ENCODE results near the gene PCID2.

Gene PCID2

DNA sequence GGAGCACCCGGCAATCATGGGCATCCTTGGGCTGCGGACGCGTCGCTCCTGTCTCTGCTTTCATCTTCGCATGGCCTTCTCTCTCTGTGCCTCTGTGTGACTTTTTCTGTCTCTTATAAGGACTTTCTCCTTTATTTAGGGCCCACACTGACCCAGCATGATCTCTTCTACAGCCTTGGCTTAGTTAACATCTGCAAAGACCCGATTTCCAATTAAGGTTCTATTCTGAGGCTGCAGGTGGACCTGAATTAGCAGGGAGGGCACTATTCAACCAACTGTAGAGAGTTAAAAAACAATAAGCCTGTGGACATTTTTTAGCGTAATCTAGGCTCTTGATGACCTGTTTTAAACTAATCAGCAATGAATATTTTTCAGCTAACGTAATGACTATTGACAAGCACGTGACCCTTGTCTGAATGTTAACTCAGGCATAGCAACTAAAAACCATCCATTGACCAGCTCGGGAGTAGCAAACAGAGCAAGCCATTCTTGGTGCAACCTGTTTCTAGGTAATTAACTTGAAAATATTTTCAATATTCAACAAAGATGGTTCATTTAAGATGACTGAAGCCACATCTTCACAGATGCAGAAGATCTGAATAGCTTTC, 70.7 kb downstream of the PCID2 start:
- TF ChIP-seq POLR2A (IDR thresholded peaks at IDR 0.05; ENCODE audit: extremely low read depth, insufficient read length) (no peak), MYC (IDR thresholded peaks at IDR 0.05; ENCODE audit: low read depth, low read length) (no peak)
- TF ChIP-seq, protein P1, sequence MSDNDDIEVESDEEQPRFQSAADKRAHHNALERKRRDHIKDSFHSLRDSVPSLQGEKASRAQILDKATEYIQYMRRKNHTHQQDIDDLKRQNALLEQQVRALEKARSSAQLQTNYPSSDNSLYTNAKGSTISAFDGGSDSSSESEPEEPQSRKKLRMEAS (IDR thresholded peaks at IDR 0.05; ENCODE audit: low read depth, low read length): no peak
- no peak overlapping the region for H3K4me3 ChIP-seq (ENCODE audit: low read depth, low read length)
- no peak for DNase-seq (ENCODE audit: low read depth)

DNA sequence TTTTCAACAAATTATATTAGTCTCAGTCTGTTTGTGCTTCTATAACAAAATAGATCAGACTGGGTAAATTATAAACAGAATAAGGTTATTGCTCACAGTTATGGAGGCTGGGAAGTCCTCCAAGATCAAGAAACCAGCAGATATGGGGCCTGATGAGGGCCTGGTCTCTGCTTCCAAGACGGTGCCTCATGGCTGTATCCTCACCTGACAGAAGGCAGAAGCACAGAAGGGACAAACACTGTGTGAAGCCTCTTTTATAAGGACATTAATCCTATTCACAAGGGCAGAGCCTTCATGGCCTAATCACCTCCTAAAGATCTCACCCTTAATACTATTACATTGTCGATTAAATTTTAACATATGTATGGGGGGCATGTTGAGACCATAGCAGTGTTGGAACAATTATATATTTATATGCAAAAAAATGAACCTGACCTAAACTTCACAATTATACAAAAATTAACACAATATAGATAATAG, 73.1 kb downstream of the PCID2 start:
- TF ChIP-seq MYC (IDR thresholded peaks at IDR 0.05; ENCODE audit: low read depth, low read length) (no peak), POLR2A (IDR thresholded peaks at IDR 0.05; ENCODE audit: extremely low read depth, insufficient read length) (no peak)
- TF ChIP-seq, protein P2, sequence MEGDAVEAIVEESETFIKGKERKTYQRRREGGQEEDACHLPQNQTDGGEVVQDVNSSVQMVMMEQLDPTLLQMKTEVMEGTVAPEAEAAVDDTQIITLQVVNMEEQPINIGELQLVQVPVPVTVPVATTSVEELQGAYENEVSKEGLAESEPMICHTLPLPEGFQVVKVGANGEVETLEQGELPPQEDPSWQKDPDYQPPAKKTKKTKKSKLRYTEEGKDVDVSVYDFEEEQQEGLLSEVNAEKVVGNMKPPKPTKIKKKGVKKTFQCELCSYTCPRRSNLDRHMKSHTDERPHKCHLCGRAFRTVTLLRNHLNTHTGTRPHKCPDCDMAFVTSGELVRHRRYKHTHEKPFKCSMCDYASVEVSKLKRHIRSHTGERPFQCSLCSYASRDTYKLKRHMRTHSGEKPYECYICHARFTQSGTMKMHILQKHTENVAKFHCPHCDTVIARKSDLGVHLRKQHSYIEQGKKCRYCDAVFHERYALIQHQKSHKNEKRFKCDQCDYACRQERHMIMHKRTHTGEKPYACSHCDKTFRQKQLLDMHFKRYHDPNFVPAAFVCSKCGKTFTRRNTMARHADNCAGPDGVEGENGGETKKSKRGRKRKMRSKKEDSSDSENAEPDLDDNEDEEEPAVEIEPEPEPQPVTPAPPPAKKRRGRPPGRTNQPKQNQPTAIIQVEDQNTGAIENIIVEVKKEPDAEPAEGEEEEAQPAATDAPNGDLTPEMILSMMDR (IDR thresholded peaks at IDR 0.05; ENCODE audit: low read depth, low read length): no peak
- TF ChIP-seq, protein P1 (IDR thresholded peaks at IDR 0.05; ENCODE audit: low read depth, low read length): no peak
- no peak for DNase-seq (ENCODE audit: low read depth)
- H3K4me3 ChIP-seq (ENCODE audit: low read depth, low read length): no peak overlapping the region

DNA sequence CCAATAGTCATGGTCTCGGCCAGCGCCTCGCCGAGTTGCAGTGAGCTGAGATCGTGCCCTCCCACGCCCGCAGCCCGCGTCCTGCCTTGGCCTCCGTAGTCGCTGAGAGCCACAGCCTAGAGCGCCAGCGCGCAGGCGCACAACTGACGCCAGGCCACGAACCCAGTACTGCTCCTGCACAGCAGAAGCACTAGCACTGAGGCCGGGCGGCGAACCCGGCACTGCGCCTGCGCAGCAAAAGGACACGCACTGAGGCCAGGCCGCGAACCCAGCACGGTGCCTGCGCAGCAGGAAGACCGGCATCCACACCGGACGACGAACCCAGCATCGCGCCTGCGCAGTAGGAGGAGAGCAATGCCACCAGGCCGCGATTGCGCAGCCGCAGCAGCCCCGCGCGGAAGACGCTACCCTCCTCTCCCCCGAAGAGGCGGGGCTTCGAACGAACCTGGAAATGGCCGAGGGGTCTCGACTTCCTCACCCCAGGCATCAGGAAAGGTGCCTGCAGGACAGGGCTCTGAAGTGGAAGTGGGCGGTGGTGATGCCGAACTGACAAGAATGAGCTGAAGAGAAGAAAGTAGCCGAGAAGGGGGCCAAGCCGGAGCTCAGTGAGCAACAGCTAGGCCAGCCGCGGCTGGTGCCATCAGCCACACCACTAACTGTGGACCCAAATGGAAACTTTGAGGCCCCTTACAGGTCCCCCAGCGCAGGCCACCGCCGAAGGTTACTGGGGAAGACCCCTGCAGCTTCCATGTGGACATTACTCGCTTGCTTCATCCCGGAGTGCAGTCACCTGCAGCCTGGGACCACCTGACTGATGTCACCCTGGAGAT, 78.3 kb downstream of the PCID2 start:
- no peak overlapping the region for H3K4me3 ChIP-seq (ENCODE audit: low read depth, low read length)
- TF ChIP-seq, protein P1 (IDR thresholded peaks at IDR 0.05; ENCODE audit: low read depth, low read length): no peak
- DNase-seq (ENCODE audit: low read depth): no peak

DNA sequence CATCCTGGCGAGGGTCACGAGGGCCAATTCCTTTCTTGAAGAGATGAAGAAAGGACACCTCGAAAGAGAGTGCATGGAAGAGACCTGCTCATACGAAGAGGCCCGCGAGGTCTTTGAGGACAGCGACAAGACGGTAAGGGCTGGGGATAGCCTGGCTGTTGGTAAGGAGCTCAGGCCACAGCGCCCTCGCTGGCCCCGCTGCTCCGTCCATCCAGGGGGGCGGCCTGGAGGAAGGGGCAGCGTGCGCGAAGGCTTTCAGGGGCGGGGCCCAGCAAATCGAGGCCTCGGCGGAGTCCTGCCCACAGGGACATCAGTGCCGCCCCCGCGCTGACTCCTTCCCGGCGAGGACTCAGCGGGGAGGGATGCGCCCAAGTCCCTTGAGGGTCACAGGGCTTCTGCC, 79.0 kb downstream of the PCID2 start:
- DNase-seq (ENCODE audit: low read depth): no peak
- no peak overlapping the region for H3K4me3 ChIP-seq (ENCODE audit: low read depth, low read length)
- TF ChIP-seq MYC (IDR thresholded peaks at IDR 0.05; ENCODE audit: low read depth, low read length) (no peak), POLR2A (IDR thresholded peaks at IDR 0.05; ENCODE audit: extremely low read depth, insufficient read length) (no peak)
- TF ChIP-seq, protein P1 (IDR thresholded peaks at IDR 0.05; ENCODE audit: low read depth, low read length): no peak
- TF ChIP-seq, protein P2 (IDR thresholded peaks at IDR 0.05; ENCODE audit: low read depth, low read length): no peak
